KBM-7 (cell line): ENCODE data around the gene HPD.
"Not testable (repeated sequence)": the region's sequence is repeated elsewhere in the genome, so short reads cannot be mapped to it uniquely, and the experiment has no call there.

Source experiments
- DNase-seq: peaks from one replicate; pipeline ENCODE4 v3.0.0-alpha.2; 2015
- in situ Hi-C: fragments of 300-500 bp; cut with MboI; formaldehyde crosslinking; loops from 2 replicates; pipeline ENCODE4 v1.14.3; 2020; ENCODE audit warnings: low sequenced_read_pairs, low pct_unique_long_range_greater_than_20kb, mixed read lengths

Gene HPD

GRCh38 chr12:121871467-121871866, 12.8 kb upstream of the HPD start:
- in situ Hi-C loops, result no loop called here
- DNase-seq, result no peak

- in situ Hi-C loops, DNase-seq: not testable (repeated sequence)
These were observed 10.6 kb upstream of the HPD start for GRCh38 chr12:121869229-121869628.

- in situ Hi-C loops, result no loop called here
- DNase-seq, result no peak
These were observed 7.7 kb upstream of the HPD start for GRCh38 chr12:121866331-121866730.

- in situ Hi-C loops, result no loop called here
- no peak for DNase-seq
These were observed 3.1 kb upstream of the HPD start for GRCh38 chr12:121861636-121862254.

- DNase-seq, in situ Hi-C loops: not testable (repeated sequence)
These were observed 2.0 kb upstream of the HPD start for GRCh38 chr12:121860699-121861098.

- in situ Hi-C loops, result no loop called here
- no peak for DNase-seq
These were observed 1.6 kb upstream of the HPD start for GRCh38 chr12:121860257-121860656.

GRCh38 chr12:121858318-121858661, 369 bp downstream of the HPD start:
- in situ Hi-C loops, result no loop called here
- DNase-seq, result no peak

GRCh38 chr12:121857322-121858246, 1.1 kb downstream of the HPD start:
- no peak for DNase-seq
- in situ Hi-C loops, result no loop called here

GRCh38 chr12:121852392-121852791, 6.3 kb downstream of the HPD start:
- DNase-seq, in situ Hi-C loops: not testable (repeated sequence)

- in situ Hi-C loops, result no loop called here
- peak; percentile 54 for DNase-seq
These were observed 9.0 kb downstream of the HPD start for GRCh38 chr12:121849665-121850064.

- in situ Hi-C loops, result no loop called here
- no peak for DNase-seq
These were observed 9.4 kb downstream of the HPD start for GRCh38 chr12:121849211-121849610.

- DNase-seq, result no peak
- in situ Hi-C loops, result no loop called here
These were observed 13.0 kb downstream of the HPD start for GRCh38 chr12:121845701-121846100.

GRCh38 chr12:121843236-121843982, 15.2 kb downstream of the HPD start:
- in situ Hi-C loops, result no loop called here
- no peak for DNase-seq

GRCh38 chr12:121839993-121840761, 18.5 kb downstream of the HPD start:
- no peak for DNase-seq

GRCh38 chr12:121839106-121839992, 19.3 kb downstream of the HPD start:
- DNase-seq, result peak; percentile 100
- in situ Hi-C loops, result no loop called here

More at GRCh38 chr12:121839993-121840761, 18.5 kb downstream of the HPD start:
- in situ Hi-C loops, result no loop called here

GRCh38 chr12:121838126-121838525, 20.5 kb downstream of the HPD start:
- in situ Hi-C loops, result no loop called here

GRCh38 chr12:121837680-121838079, 21.0 kb downstream of the HPD start:
- in situ Hi-C loops, result no loop called here
- DNase-seq, result no peak

More at GRCh38 chr12:121838126-121838525, 20.5 kb downstream of the HPD start:
- DNase-seq, result no peak

GRCh38 chr12:121831571-121832245, 27.0 kb downstream of the HPD start:
- in situ Hi-C loops, result no loop called here
- DNase-seq, result no peak
